ENCODE measurements around the gene IFT88.
"Not testable (repeated sequence)": the region's sequence is repeated elsewhere in the genome, so short reads cannot be mapped to it uniquely, and the experiment has no call there.

Gene IFT88

DNA sequence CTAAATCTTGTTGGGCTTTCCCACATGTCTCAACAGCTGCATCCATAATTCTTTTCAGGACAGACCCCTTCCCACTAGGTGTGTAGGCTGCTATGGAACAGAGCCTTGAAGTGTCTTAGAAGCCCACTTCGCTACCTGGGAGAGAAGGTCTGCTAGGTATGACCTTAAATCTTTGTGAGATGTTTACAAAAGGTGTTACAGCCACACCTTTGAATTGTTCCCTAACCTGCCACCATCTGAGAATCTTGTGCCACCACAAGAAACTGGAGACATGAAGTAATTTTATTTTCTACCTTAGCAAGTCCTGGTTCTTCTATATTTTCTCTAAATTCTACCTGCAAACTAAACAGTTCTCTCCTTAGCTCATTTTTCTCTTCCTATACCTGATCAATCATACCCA is 69.1 kb downstream of the IFT88 start:
- DNase-seq, result no peak

DNA sequence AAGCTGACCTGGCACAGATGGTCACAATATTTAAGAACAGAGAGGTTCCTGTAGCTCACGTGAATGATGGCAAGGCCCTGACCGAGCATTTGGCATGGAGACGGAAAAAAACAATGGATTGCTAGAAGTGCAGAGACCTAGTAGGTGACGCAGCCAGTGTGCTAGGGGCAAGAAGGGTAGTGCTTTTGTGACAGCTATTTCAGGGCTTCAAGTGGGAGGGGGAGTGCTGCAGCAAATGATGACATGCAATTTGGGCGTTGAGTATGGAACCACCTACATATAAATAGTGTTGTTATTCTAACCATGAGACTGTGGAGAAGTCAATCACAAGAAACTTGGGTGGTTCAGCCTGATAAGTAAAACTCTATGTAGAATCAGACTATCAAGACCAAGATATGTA is 70.9 kb downstream of the IFT88 start:
- no peak for DNase-seq

DNA sequence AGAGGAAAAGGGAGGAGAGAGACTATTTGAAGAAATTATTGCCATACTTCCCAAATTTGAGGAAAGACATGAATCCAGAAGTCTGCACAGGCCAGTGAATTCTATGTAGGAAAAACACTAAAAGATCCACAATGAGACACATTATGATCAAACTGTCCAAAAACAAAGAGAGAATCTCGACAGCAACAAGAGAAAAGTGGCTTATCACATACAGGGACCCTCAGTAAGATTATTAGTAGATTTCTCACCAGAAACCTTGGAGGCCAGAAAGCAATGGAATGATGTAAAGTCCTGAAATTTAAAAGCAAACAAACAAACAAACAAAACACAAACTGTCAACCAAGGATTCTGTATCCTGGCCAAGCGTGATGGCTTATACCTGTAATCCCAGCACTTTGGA is 80.8 kb downstream of the IFT88 start:
- DNase-seq, result no peak

DNA sequence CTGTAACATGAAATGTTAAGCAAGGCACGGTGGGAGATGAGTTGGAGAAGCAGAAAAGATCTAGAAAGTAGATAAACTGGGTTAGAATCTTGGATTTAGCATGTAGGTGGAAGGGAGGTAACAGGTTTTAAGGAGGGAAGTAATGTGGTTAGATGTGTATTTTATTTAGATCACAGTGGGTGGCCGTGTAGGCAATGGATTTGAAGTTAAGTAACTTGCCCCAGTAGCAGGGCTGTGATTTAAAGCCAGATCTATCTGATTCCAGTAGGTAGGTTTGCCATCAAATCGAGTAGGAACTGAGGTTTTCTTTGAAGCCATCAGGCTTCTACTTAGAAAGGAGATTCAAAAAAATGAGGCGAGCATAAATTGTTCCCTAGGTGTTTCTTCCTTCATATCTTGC is 86.0 kb downstream of the IFT88 start:
- no peak for DNase-seq

DNA sequence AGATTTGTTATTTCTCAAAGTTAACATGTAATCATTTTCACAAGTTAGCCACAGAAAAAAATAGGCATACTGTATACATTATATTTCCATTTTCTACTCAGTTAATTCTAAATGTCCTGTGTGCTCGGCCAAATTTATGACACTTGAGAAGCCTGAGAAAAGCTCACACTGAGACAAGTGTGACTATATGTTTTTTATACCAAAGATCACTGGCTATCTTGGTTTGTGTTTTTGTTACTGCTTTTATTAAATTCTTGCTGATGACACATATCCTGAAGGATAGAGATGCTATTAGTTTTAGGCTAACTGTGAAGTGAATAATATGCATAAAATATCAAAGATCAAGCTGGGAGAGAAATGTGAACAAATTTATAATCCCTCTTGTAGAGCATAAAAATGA is 87.2 kb downstream of the IFT88 start:
- no peak for DNase-seq

DNA sequence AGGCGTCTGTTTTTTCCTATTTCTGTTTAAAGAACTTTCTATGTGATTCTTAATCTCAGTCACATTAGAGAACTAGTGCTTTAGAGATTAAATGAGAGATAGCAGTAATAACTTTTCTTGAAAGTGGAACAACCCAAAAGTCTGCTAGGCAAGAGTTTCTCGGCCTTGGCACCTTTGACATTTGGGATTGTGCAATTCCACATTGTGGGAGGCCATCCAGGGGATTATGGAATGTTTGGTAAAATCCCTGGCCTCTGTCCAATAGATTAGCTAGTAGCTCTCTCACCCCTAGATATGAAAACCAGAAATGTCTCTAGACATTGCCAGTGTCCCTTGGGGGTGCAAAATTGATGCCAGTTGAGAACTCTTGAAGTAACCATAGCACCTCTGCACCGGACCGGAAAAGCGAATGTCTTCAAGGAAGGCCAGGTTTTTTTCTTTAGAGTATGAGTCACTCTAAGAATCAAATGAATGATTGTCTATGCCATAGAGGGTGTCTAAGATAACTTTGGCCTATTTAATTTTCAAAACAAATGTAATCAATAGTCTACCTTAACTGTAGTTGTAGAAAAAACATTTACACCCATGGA is 91.6 kb downstream of the IFT88 start:
- DNase-seq, result no peak

DNA sequence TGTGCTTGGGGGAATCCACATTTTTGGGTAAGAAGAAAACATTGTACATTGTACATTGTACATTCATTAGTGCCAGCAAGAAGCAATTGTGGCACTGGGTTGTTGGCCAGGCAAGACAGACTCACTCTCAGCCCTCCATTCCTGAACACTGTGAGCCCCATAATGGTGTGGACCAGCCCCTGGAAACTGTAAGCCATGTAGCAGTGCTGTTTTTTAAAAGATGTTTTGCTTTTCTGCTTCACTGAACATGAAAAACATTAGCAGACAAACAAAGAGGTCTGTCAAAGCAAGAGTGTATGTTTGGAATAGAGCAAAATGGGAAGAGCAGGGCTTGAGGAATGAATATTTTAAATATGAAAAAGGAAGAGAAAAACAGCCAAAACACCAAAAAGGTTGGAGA is 97.4 kb downstream of the IFT88 start:
- DNase-seq, result no peak

DNA sequence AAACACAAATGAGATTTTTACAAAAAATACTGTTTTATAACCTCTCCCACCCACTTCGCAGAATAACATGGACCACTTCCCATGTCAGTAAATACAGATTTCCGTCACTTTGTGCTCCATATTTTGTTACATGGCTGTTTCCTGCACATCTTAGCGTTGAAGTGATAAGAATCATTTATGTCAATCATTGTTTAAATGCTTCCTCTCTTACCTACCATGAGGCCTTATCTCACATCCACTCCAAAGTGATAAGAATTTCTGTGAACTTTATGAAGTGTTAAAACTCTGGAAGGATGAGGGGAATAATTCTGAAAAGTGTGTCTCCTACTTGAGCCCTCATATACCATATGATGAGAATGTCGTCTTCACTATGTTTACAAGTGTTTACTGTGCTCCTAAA is 100.0 kb downstream of the IFT88 start:
- DNase-seq, result no peak

DNA sequence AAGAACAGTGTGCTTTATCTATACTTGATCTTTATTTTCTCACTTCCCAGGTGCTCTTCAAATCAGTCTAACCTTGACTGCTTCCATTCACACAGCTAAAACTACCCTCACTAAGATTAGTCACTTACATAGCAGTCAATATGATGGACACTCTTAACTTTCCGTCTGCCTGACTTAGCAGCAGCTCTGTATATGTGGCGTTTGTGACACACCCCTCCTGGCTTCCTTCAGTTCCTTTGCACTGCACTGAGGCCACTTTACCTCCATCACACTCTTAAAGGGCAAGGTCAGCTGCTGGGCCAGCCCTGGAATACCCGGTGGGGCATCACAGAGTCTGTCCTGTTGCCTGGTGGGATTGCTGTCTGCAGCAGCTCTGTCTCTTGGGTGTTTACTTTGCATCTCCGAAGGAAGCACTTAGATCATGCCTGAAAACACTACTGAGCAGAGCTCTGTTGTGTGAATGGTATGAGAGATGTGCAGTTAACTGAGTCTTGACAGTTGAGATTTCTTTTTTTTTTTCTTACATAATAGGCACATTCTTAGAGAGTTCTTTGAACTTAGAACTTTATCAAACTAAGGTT is 101.0 kb downstream of the IFT88 start:
- no peak for DNase-seq

DNA sequence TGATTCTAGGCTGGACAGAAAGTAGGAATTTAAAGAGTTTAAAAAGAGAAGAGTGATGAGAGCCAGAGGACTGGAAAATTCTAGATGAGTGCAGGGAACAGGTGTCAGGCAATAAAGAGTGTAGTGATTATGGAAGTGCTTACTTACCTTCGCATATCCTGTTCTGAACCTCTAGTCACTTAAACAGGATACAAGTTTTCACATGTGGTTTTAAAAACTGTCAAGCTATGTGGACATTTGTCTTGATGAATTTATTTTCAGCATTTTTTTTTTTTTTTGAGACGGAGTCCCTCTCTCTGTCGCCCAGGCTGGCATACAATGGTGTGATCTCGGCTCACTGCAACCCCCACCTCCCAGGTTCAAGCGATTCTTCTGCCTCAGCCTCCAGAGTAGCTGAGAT is 102.2 kb downstream of the IFT88 start:
- DNase-seq, result no peak

DNA sequence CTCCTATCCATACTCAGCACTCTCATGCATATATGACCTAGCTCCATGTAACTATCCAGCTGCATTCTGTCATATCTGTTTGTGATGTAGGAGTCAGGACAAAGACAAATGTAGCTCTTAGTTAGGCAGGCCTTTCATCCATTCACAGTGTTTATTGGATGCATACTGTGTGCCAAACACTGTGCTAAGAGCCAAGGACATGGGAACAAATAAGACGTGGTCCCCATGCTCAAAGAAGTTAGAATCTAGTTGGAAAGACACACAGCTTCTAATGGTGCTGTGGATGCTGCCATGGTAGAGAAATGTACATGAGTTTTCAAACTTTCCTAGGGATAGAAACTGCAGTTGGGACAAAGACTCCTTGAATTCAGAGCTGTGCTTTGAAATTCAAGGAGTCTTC is 104.8 kb downstream of the IFT88 start:
- no peak for DNase-seq

DNA sequence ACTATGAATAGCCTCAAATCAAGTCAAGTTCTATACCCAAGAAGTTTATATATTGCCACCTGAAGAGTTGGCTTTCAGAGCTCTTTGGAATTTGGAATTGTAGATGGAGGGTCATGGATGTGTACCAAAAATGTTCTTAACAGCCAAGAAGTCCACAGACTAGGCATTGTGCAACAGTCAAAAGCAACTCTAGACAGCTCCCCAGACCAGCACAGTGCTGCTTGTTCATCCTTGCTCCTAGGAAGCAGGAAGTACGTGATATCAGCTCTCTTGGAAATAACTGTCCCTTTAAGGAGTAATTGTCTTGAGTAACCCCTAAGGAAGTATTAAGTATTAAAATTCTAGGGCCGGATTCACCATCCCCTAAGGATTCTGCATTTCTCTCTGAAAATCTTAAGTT is 105.8 kb downstream of the IFT88 start:
- no peak for DNase-seq

DNA sequence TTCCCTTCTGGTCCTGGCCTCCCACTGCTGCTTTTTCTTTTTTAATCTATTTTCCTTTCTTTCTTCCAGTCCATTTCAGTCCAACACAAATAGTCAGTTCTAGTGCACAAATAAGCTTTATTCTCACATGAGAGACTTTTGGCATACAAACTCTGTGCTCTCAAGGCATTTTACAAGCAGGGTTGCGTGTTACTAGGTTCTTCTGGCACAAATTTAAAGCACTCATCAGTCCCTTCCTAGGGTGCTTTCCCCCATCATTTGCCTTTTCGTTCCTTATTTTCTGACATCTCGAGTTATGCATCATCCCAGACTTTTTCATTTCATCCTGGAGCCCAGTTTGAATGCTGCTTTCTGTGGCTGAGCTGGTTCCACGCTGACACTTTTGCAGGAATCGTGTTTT is 106.8 kb downstream of the IFT88 start:
- DNase-seq, result no peak

DNA sequence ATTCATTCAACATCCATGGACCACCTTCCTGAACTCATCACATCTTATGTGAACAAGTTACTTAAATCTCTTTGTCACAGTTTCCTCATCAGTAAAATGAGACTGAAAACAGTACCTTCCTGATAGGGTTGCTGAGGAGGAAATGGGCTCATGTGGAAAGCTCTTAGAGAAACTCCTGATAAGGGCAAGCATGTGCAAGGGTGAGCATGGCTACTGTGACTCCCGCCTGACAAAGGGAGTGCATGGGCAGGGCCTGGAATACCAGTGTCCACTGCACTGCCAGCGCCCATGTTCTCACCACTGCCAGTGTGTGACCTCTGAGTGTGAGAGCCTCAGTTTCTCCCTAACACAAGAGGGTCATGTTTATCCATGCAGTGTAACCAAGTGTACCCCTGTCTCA is 109.3 kb downstream of the IFT88 start:
- DNase-seq, result no peak

DNA sequence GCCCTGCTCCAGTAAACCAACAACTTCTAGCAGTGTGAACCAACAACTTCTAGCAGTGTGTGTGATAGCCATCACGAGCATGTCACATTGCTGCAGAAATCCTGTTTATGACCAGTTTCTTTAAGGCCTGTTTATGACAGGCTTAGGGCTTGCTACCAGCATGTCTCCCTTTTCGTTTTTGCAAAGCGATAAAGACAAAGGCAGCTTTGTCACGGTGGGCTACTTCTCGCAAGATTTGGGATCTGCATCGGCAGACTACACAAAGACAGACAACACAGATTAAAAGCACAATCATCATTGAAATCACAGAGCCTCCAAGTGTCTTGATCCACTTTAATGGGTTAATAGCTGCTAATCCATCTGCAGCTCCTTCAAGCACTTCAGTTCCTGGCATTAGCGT is 111.6 kb downstream of the IFT88 start:
- not testable (repeated sequence) for DNase-seq

DNA sequence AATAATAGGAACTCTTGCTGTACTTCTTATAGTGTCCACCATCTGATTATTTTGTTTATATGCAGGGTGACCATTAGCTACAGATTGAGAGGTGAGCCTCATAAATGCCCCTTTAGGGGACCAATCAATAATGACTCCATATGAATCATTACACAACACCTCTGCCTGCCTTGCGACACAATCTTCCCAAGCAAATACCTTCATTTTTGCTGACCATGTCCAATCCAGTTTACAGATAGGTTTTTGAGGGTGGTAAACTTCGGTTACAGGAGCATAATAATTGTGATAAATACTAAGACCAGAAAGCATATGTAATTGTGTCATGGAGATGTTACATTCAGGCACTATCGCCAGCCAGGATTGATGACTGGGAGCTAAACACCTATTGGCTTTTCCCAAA is 112.9 kb downstream of the IFT88 start:
- DNase-seq, result no peak

DNA sequence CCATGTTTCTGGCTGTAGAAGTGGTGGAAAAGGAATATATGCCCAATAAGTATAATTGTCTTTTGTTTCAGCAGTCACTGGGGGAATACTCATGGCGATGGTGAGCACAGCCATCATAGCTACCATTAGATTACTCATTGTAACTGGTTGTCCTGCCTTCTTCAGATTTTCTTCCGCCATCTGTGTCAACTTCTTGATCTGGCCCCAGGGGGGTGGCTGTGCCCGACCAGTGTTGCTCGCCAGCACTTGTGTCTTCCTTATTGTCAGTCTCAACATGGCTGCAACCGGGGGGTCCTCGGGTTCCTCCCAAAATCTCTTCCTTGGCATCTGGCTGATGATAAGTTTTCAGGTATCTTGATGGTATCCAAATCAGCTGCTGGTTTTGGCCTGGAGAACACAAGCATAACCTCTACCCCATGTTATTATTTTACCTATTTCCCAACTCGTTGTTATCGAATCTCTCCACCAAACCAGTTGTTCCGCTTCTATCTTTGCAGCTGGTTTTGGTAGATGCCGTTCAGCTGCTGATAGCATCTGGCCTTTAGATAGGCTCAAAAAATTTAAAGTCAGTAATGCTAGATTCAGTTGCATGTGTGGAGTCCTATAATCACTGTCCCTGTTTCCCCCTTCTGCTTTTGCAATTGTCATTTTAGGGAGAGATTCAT is 113.6 kb downstream of the IFT88 start:
- no peak for DNase-seq

DNA sequence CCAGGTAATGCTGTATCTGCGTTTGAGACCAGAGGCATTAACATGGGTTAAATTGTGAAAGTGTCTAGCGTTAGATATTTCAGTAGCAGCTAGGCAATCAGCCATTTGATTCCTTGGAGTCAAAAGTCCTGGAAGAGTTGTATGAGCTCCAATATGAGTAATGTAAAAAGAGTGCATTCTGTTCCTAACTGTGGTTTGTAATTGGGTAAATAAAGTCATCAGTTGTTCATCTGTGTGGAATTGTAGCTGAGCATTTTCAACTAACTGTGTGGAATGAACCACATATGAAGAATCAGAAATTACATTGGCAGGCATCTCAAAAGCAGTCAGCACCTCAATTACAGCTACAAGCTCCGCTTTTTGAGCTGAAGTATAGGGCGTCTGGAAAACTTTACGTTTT is 114.5 kb downstream of the IFT88 start:
- not testable (repeated sequence) for DNase-seq

DNA sequence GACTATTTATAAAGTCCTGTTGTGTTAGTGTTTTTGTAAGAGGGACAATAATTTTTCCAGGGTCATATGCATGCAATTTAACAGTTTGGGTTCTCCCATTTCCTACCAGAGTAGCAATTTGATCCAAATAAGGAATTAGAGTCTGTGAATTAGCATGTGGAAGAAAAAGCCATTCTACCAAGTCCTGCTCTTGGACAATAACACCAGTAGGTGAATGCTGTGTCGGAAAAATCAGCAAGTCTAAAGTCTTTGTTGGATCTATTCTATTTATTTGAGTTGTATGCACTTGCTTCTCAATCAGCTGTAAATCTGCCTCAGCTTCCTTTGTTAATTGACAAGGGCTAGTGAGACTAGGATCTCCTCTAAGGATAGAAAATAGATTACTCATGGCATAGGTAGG is 115.1 kb downstream of the IFT88 start:
- DNase-seq, result no peak

DNA sequence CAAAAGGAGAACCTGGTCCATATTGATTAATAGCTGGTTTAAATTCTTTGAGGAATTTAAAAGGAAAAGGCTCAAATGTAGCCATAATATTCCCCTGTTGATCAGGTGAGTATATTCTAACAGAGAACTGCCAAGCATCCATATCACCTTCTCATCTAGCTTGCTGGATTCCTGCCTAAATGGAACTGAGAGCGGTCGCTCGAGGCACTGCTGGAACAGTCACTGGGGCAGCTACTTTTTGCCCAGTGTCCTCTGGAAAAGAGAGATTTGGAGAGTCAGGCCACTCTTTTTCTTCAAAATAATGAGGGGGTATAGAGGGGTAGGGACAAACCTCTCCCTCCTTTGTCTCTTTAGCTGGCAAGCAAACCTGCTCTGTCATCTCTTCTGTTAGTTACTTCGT is 117.1 kb downstream of the IFT88 start:
- DNase-seq, result no peak

DNA sequence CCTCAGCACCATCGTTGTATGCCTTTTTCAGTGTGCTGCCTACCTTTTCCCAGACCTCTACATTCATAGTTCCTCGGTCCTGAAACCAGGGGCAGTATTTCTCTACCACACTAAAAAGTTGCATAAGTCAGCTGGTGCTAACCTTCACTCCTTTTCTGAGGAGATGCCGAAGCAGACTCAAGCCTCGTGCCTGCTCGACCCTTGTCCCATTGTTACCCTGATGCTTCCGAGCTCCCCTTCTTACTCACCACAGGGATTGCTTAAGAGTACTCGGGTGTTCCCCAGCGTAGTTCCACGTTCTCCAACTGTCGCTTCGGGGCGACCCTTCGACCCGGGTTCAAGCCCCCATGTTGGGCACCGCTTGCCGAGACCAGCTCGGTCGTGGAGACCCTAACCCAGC is 117.6 kb downstream of the IFT88 start:
- DNase-seq, result no peak

DNA sequence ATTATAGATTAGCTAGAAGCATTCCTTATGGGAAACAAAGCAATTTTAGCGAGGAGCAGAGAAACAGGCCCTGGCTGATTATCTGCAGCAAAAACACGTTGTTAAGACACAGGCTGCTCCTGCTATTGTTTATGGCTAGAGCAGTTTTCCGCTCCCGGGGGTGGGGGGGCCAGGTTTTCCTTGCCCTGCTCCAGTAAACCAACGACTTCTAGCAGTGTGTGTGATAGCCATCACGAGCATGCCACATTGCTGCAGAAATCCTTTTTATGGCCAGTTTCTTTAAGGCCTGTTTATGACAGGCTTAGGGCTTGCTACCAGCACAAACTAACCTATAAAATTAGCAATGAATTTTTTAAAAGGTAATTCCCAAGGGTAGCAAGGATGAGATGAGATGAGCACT is 118.1 kb downstream of the IFT88 start:
- no peak for DNase-seq

DNA sequence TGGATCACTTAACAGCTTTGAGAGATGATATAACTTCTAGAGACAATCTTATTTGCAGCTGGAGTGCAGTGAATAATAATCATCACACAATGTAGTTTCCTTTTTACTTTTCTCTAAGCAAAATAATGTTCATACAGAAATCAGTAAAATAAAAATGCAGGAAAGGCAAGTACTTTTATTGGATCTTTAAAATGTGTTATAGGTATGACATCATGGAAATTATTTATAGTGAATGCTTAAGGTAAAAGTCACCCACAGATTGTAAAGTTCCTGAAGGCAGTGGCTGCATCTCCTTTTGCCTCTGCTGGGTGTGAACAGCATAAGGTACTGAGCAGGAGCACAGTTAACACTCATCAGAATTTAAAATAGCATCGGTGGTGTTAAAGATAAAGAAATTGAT is 119.2 kb downstream of the IFT88 start:
- no peak for DNase-seq

DNA sequence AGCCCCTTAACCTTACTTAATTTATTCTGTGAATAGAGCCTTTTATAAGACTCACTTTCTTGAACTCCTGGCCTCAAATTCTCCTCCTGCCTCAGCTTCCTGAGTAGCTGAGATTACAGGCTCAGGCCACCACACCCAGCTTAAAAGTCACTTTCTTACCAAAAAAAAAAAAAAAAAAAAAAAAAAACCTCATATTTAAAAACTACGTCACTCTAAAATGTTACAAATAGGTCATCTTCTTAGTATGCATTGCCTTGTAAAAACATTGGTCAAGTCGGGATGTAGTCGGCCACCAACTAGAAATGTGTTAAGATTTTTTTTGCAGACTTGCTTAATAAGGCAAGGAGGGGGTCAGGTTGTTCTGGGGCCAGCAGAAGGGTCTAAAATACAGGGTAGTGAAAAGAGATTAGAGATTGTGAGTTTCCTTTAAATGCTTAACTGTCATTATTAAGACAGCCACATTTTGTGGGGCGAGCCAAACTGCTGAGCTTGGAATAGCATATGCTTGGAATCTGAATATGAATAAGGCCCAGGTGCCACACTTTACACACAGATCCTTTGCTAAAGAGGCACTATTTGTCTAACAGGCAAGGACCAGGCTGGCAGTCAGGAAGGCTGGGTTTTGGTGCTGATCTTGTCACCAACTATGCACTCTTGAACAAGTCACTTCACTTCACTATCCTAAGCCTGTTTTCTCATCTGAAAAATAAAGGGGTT is 120.1 kb downstream of the IFT88 start:
- DNase-seq, result no peak

Data from activated gamma-delta T cell treated with Interleukin-2 at 50 U/mL for 16 hours (primary cell).